ENCODE measurements around the gene LY6G5B. TPM values are rescaled to one million over a fixed set of nuclear protein-coding genes. Genes with fewer than 3 reads are reported as not detected.

LY6G5B gene
- total RNA-seq, 1 donor from 2014 or later = 6.5 TPM

DNA sequence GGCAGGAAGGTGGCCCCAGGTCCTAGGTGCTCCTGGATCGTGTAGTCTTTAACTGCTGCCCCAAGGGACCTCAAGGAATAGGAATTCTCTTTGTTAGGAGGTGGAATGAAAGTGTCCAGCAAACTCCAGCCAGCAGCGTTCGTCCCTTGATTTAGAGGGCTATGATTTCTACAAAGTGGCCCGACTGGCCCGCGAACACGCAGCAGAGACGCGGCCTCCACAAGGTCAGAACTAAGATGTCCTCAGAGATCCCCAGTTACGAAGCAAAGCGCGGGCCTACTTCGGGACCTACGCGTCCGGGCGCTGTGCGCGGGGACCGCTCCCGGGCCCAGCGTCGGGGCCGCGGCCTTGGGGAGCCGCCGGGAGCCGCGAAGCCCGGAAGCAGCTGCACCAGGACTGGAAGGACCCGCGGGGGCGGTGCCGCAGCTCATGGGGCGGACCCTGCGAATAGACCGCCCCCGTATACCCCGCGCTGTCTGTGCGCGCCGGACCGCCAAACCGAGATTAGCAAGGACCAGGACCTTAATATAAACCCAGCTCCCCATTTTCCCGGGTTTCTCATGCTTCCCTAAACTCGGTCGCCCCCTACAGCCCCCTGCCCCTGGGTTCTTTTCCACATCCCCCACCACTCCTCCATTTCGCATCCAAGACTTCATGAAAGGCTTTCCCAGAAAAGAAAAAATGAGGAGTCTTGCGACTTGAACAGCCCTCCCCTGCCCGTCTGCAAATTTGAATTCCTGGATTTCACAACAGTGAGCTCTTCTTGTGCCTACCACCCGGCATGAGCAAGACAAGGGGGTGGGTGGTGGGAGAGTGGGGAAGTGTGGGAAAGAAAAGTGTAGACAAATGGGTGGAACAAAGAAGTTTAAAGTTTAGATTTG, 9.2 kb upstream of the LY6G5B start, which contains the start of gene C6orf47:
TSS of gene C6orf47 (minus strand) at position 398 of the 881 bp plus-strand sequence. CDS start 831 bp downstream, outside the sequence.
- DNase-seq (ENCODE audit: low spot score) = peak; percentile 94
- intact Hi-C loops (cut with DNase I) = no loop called here

GRCh38 chr6:31661262-31662123, 8.3 kb upstream of the LY6G5B start:
- DNase-seq (ENCODE audit: low spot score) = no peak
- intact Hi-C loops (cut with DNase I) = no loop called here

DNA sequence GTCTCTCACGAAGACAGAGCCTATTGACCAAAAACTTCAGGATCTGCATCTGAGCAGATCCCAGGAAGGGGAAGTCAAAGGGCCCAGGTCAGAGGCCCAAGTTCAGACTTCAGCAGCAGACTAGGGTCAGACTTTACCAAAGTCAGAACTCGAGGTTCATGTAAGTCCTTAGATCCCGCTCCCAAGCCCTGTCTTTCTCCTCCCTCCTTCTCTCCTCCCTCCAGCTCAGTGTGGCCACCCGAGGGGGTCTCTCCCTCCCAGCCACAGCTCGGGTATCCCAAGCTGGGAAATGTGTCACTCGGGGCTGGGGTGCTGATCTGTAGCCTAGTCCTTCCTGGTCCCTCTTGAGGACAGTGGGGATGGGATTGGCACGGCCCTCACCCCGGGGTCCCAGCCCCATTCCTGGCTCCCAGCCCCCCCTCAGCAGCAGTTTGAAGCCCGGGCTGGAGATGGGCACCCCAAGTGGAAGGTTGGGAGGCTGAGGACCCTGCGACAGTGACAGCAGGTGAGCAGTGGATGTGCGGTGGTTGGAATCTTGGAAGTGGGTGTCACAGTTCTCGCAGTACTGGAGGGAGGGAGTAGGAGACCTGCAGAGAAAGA, 7.6 kb upstream of the LY6G5B start:
- intact Hi-C loops (cut with DNase I) = no loop called here
- DNase-seq (ENCODE audit: low spot score) = no peak

- intact Hi-C loops (cut with DNase I) = no loop called here
- no peak for DNase-seq (ENCODE audit: low spot score)
These were observed 6.4 kb upstream of the LY6G5B start for GRCh38 chr6:31663126-31663960.

DNA sequence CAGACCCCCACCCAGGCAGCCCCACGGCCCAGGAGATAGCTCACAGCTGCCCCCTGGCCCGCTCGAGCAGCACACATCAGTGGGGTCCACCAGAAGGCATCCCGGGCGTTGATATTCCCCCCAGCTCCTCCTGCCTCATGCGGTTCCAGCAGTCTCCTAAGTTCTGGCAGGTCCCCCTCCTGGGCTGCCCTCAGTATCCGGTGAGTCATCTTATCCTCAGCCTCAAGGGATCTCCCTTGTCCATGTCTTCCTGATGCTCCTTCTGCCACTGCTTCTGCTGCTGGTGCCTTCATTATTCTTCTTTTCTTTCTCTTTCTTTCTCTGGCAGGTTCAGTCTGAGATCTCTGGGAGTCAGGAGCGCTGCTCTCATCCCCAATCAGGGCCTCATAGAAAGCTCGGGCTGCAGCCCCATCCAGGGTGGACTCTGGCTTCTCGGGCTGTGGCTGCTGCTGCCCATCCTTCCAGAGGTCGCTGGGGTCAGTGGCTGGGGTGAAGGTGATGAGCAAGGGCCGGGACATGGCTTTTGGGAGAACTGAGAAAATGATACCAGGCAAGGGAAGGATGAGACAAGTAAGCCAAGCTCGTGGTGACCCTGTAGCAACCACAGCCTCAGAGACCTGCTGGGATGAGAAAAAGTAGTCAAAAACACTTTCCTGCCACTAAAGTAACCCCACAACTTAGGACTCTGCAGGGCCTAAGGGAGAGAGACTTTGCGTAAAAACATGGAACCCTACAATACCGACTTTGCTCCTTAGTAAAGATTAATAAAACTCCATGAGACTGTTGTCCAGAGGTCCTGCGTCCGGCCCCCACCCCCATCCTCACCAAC, 5.6 kb upstream of the LY6G5B start:
- DNase-seq (ENCODE audit: low spot score) = no peak
- intact Hi-C loops (cut with DNase I) = loop anchor here (2.0 kb wide), 1 partner anchor 43 kb away; the partner anchor contains the start of gene PRRC2A

GRCh38 chr6:31664790-31665500, 4.8 kb upstream of the LY6G5B start, which contains the start of gene GPANK1:
Gene GPANK1, minus strand, starts transcription at chr6:31664997. Its CDS starts 519 bp downstream, at chr6:31664478.
- intact Hi-C loops (cut with DNase I) = loop anchor here (1.0 to 2.0 kb wide), 2 partner anchors 13 to 44 kb away; partner anchors contain the start of genes BAG6 and PRRC2A

DNA sequence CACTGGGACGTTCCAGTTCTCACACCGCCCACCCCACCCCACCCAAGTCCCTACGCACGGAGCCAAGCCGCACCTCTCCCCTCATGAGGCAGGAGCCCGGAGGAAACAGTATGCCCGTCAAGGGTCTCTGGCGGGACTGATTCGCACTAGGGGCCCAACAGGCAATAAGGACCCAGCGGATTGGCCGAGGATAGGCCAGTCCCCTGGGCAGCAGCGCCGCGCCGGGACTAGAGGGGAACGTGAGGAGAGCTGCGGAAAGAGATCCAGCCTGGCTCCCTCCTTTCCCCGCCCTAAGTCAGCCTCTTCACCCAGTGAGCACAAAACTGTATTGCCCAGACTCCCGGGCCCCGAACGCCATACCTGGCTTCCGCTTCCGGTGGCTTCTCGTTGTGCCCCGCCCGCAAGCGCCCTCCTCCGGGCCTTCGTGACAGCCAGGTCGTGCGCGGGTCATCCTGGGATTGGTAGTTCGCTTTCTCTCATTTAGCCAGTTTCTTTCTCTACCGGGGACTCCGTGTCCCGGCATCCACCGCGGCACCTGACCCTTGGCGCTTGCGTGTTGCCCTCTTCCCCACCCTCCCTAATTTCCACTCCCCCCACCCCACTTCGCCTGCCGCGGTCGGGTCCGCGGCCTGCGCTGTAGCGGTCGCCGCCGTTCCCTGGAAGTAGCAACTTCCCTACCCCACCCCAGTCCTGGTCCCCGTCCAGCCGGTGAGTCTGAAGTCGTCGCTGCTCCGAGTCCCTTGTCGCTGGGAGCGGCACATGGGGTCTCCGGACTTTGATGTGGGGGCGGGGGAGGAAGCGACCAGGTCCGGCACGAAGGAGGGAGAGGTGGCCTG, 4.1 kb upstream of the LY6G5B start, which contains the start of gene CSNK2B:
TSS of gene CSNK2B (plus strand) at position 580 of the 836 bp plus-strand sequence. CDS start 752 bp downstream, outside the sequence.
- intact Hi-C loops (cut with DNase I) = loop anchor here (1.0 to 2.0 kb wide), 2 partner anchors 13 to 45 kb away; partner anchors contain the start of genes BAG6 and PRRC2A

More at GRCh38 chr6:31664790-31665500, 4.8 kb upstream of the LY6G5B start, which contains the start of gene GPANK1:
- DNase-seq (ENCODE audit: low spot score) = peak; percentile 96

DNA sequence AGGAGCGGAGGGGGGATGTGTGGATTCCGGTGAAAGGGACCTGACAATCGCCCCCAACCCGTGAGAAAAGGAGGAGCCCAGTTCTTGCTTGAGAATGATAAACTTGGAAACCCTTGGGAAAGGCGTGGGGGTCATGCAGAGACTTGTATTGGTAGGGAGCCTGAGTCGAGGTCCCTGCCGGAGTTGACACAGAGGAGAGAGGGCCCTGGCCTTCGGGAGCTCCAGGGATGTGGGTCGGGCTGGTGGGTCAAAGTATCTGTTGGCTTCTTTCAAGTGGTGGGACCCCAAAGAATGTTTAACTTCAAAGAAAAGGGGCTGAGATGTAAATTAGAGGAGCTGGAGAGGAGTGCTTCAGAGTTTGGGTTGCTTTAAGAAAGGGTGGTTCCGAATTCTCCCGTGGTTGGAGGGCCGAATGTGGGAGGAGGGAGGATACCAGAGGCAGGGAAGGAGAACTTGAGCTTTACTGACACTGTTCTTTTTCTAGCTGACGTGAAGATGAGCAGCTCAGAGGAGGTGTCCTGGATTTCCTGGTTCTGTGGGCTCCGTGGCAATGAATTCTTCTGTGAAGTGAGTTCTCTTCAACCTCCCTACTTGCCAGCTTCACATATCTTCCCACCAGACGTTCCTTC, 3.3 kb upstream of the LY6G5B start:
- DNase-seq (ENCODE audit: low spot score) = no peak
- intact Hi-C loops (cut with DNase I) = no loop called here

More for the DNA sequence above, 4.1 kb upstream of the LY6G5B start, which contains the start of gene CSNK2B:
- peak; percentile 100 for DNase-seq (ENCODE audit: low spot score)

GRCh38 chr6:31676322-31676903, 6.6 kb downstream of the LY6G5B start:
- intact Hi-C loops (cut with DNase I) = no loop called here
- DNase-seq (ENCODE audit: low spot score) = no peak

GRCh38 chr6:31676904-31677303, 7.1 kb downstream of the LY6G5B start:
- intact Hi-C loops (cut with DNase I) = no loop called here
- DNase-seq (ENCODE audit: low spot score) = no peak

- no peak for DNase-seq (ENCODE audit: low spot score)
- intact Hi-C loops (cut with DNase I) = no loop called here
These were observed 8.2 kb downstream of the LY6G5B start for GRCh38 chr6:31677955-31678354.

GRCh38 chr6:31680226-31681134, 10.7 kb downstream of the LY6G5B start, which contains the start of gene LY6G5C:
Gene LY6G5C, minus strand, starts transcription at chr6:31681067. Its CDS starts 694 bp downstream, at chr6:31680373.
- intact Hi-C loops (cut with DNase I) = loop anchor here (2.0 to 10.0 kb wide), 5 partner anchors 86 to 272 kb away; partner anchors contain the start of genes EHMT2 and NEU1
- peak; percentile 93 for DNase-seq (ENCODE audit: low spot score)

GRCh38 chr6:31681135-31681671, 11.4 kb downstream of the LY6G5B start:
- no peak for DNase-seq (ENCODE audit: low spot score)
- intact Hi-C loops (cut with DNase I) = loop anchor here (2.0 to 10.0 kb wide), 5 partner anchors 86 to 271 kb away; partner anchors contain the start of genes EHMT2 and NEU1
